NB4 (cell line): ENCODE data around the gene ADH1B.
"Not testable (repeated sequence)": the region's sequence is repeated elsewhere in the genome, so short reads cannot be mapped to it uniquely, and the experiment has no call there.

Experiments used
- DNase-seq: peaks from one replicate; pipeline ENCODE4 v3.0.0; 2010; ENCODE audit warnings: low read depth
- H3K4me3 ChIP-seq: one replicate; pipeline ENCODE4 v1.5.1; 2011; ENCODE audit warnings: mild to moderate bottlenecking, low read depth, low read length, moderate library complexity
- MYC ChIP-seq: IDR thresholded peaks from 2 replicates; pipeline ENCODE4 v1.6.1; 2011; ENCODE audit warnings: low read depth, low read length
- POLR2A ChIP-seq: IDR thresholded peaks from 2 replicates; pipeline ENCODE4 v1.6.1; 2011; ENCODE audit warnings: mild to moderate bottlenecking; ENCODE audit not compliant: insufficient read length; ENCODE audit errors: extremely low read depth
- TF ChIP-seq, protein P1 (sequence below): IDR thresholded peaks from one replicate; pipeline ENCODE4 v1.5.1; 2012; ENCODE audit warnings: low read depth, low read length
- TF ChIP-seq, protein P2 (sequence below): IDR thresholded peaks from 2 replicates; pipeline ENCODE4 v1.6.1; 2011; ENCODE audit warnings: low read depth, low read length

ADH1B gene

DNA sequence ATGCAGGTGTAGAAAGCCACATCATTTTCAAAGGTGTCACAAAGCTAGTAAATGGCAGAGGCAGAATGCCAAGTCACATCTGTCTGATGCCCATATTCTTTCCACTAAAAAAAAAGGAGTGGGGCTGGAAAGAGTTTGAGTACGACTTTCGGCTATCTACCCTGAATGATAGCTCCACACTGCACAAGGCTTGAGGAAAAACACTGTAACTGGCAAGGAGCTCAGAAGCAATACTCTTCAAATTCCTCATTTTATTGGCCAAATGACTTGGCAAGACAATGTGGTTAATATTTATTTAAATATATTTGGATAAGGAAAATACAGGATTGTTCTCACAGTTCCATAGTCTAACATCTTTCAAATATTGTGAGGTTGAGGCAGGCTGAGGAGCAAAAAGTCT, 36.7 kb upstream of the ADH1B start:
- H3K4me3 ChIP-seq: no peak overlapping the region
- no peak for TF ChIP-seq POLR2A
- TF ChIP-seq, protein P1, sequence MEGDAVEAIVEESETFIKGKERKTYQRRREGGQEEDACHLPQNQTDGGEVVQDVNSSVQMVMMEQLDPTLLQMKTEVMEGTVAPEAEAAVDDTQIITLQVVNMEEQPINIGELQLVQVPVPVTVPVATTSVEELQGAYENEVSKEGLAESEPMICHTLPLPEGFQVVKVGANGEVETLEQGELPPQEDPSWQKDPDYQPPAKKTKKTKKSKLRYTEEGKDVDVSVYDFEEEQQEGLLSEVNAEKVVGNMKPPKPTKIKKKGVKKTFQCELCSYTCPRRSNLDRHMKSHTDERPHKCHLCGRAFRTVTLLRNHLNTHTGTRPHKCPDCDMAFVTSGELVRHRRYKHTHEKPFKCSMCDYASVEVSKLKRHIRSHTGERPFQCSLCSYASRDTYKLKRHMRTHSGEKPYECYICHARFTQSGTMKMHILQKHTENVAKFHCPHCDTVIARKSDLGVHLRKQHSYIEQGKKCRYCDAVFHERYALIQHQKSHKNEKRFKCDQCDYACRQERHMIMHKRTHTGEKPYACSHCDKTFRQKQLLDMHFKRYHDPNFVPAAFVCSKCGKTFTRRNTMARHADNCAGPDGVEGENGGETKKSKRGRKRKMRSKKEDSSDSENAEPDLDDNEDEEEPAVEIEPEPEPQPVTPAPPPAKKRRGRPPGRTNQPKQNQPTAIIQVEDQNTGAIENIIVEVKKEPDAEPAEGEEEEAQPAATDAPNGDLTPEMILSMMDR: no peak
- TF ChIP-seq, protein P2, sequence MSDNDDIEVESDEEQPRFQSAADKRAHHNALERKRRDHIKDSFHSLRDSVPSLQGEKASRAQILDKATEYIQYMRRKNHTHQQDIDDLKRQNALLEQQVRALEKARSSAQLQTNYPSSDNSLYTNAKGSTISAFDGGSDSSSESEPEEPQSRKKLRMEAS: no peak
- no peak for TF ChIP-seq MYC
- no peak for DNase-seq

DNA sequence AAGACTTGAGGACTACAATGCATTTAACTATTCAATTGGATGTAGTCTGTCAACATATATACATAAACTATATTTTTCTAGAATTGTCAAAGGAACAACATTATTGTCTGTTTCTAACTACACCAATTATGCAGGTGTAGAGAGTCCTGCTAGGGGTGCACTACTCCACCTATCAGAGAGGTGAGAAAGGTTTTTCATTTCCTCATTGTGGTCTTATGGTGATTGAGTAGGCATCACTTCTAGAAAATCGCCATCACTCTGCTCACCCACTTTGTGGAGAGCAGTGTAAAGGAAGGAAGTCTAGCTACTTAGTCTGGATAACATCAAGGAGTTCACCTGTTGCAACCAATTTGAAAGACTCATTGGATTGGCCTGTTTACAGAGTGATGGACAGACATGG, 35.8 kb upstream of the ADH1B start:
- no peak overlapping the region for H3K4me3 ChIP-seq
- no peak for DNase-seq
- TF ChIP-seq, protein P1: no peak
- TF ChIP-seq, protein P2: no peak
- TF ChIP-seq POLR2A (no peak), MYC (no peak)

DNA sequence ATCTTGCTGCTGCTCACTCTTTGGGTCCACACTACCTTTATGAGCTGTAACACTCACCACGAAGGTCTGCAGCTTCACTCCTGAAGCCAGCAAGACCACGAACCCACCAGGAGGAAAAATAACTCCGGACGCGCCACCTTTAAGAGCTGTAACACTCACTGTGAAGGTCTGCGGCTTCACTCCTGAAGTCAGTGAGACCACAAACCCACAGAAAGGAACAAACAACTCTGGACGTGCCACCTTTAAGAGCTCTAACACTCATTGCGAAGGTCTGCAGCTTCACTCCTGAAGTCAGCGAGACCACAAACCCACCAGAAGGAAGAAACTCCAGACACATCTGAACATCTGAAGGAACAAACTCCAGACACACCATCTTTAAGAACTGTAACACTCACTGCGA, 34.9 kb upstream of the ADH1B start:
- not testable (repeated sequence) for H3K4me3 ChIP-seq, DNase-seq

DNA sequence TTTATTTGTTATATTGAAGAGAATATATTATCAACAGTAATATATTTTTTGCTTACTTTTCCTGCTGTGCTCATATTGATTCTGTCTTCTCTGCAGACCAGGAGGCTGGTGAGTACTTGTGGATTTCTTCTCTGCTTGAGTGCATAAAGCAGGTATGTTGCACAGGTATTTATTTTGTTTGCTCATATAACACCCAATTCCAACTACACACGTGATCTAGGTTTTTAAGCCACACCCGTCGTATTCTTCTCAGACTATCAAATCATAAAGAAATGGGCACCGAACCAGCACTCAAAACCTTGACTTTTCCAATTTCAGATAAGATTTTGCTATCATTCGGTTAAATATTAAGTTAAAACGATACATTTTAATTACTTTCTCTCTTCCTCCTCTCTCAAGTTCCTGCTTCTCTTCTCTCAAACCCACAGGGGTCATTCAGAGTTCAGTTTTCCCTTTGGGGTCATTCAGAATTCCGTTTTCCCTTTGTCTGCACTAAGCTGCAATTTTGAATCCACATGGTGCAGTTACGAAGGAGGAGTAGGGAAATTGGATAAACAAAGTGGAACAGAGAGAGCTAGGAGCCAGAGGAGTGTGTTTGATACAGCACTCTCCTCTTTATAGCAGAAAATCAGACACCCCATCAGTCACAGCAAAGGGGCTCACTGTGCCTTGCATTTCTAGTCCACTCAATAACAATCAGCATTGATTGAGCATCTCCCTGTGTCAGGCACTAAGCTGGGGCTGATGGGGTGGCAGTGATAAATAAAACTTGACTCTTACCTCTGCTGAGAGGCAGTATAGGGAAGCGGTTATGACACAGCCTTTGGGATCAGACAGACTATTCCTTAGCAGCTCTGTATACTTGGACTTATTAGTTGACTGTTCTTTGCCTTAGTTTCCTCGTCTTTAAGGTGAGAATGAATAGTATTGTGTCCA, 31.7 kb upstream of the ADH1B start, which contains the start of gene ADH1C:
Gene ADH1C (minus strand): TSS at position 145 of the 936 bp plus-strand sequence. CDS start 71 bp downstream, at position 74.
- DNase-seq: no peak
- H3K4me3 ChIP-seq: no peak within 1 kb of the TSS
- TF ChIP-seq, protein P2: no peak
- no peak for TF ChIP-seq MYC
- TF ChIP-seq, protein P1: no peak
- no peak for TF ChIP-seq POLR2A

DNA sequence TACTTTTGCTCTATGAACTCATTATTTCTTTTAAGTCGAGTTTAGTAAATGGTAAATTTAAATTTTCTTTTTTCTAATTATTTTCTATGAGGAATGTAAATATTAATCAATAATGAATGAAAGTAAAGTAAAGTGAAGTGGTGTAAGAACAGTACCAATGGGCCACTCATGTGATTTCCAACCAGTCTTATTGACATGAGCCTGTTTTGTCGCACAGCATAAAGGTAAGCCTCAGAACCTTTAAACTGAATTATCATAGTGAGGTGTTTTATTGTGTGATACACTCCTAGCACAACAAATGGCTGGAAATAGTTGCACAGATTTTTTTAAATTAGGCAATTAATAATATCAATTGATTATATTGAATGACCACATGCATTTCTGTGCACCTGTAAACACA, 30.3 kb upstream of the ADH1B start:
- TF ChIP-seq POLR2A (no peak), MYC (no peak)
- TF ChIP-seq, protein P1: no peak
- TF ChIP-seq, protein P2: no peak
- H3K4me3 ChIP-seq: no peak overlapping the region
- DNase-seq: no peak

DNA sequence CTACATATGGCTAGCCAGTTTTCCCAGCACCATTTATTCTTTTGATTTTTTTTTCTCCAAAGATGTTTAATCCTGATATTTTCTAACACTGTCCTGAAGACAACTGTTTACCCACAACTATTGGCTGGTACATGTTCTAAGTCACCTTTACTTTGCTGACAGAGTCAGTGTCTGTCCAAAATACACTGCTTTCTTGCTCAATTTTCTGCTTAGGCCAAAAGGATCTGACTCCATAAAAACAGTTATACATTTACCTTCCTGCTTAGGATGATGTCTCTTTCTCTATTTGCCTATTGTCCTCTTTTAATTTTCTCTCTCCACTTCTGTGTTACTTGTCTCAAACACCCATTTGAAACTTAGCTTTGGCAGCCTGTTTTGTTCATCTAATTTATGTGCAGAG, 28.1 kb upstream of the ADH1B start:
- no peak overlapping the region for H3K4me3 ChIP-seq
- TF ChIP-seq MYC (no peak), POLR2A (no peak)
- TF ChIP-seq, protein P1: no peak
- TF ChIP-seq, protein P2: no peak
- DNase-seq: no peak

DNA sequence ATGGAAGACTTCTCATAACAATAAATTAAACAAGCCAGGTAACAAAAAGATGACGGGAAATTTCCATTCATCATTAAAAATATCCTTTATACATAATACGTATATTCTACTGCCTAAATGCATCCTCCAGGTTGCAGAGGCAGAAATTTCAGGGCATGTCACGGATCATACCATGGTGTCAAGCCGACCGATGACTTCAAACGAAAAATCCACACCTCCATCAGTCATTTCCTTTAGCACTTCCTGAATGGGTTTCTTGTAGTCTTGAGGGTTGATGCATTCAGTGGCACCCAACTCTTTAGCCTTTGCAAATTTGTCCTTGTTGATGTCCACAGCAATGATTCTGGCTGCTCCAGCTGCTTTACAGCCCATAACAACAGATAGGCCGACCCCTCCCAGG, 21.4 kb upstream of the ADH1B start:
- not testable (repeated sequence) for DNase-seq

More for the DNA sequence above, 21.4 kb upstream of the ADH1B start:
- not testable (repeated sequence) for H3K4me3 ChIP-seq
